ENCODE results near the gene IRGC. TPM values are rescaled to one million over a fixed set of nuclear protein-coding genes. Genes with fewer than 3 reads are reported as not detected.

Gene IRGC
- total and polyA plus RNA-seq, 9 of the 15 experiments (the other 6 are each of a cell fraction or from before 2014, with no cell fraction given), result not detected

DNA sequence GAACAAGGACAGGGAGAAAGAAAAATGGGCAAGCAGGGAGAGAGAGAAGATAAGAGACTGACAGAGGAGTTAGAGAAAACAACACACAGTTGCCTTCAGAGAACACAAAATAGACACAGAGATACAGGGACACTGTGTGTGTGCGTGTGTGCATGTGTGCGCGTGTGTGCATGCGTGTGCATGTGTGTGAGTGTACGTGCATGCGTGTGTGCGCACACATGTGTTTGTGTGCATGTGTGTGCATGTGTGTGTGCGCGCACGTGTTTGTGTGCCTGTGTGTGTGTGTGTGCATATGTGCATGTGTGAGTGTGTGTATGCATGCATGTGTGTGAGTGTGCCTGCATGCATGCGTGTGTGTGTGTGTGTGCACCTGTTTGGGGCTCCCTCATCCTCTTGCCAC, 40.0 kb upstream of the IRGC start:
- ATAC-seq, result no peak
- Histone ChIP-seq H3K9me1 (ENCODE audit: control insufficient read depth, insufficient read depth, low read length) (no peaks in the 10 kb centered on the region), H3K27me3 (ENCODE audit: control insufficient read depth in 2 of 2, insufficient read depth in 2 of 2, low read length in 2 of 2) (no peaks in the 10 kb centered on the region), H3K27ac (ENCODE audit: extremely low read depth, low read depth, low read length) (no peak overlapping the region), H3K79me2 (ENCODE audit: control insufficient read depth, insufficient read depth, low read length) (no peaks in the 10 kb centered on the region), H3K4me3 (no peak overlapping the region), H2AFZ (ENCODE audit: low read depth, low read length) (no peak overlapping the region), H3K4me2 (ENCODE audit: insufficient read depth, low read length) (no peak overlapping the region), H3K36me3 (ENCODE audit: control insufficient read depth, insufficient read depth, low read length) (no peaks in the 10 kb centered on the region), H3K4me1 (replicated peaks in 1 of 2; ENCODE audit: control insufficient read depth in 2 of 2, insufficient read depth in 2 of 2, low read length in 2 of 2) (peaks cover 23 to 26% of the 10 kb centered on the region in 2 experiments), H3K9me3 (replicated peaks; ENCODE audit: control insufficient read depth, insufficient read depth, low read depth, low read length) (no peaks in the 10 kb centered on the region), H4K20me1 (replicated peaks; ENCODE audit: control insufficient read depth, insufficient read depth, low read length) (no peaks in the 10 kb centered on the region), H3K9ac (ENCODE audit: insufficient read depth in 1 of 2, low read depth in 2 of 2, low read length in 2 of 2) (no peak overlapping the region)
- POLR2A ChIA-PET, result interaction anchor here (0.8 kb wide), 1 partner anchor 41 kb away, joined by 3 read pairs; no protein-coding TSS in a partner anchor
- intact Hi-C loops (cut with micrococcal nuclease), result no loop called here
- CTCF ChIA-PET (ENCODE audit: low intra/inter-chr PET ratio), result no interaction called here
- DNase-seq (ENCODE audit: extremely low read depth in 1 of 4, low spot score in 3 of 4), result no peak
- TF ChIP-seq FOXJ3 (CRISPR knock-in tag; IDR thresholded peaks at IDR 0.05) (no peak), CBX5 (IDR thresholded peaks at IDR 0.05; ENCODE audit: borderline replicate concordance, low read depth) (0 out of 2 replicates have a peak, but pooled peaks have one; percentile 24), ZNF740 (CRISPR knock-in tag; IDR thresholded peaks at IDR 0.05) (peak; percentile 56), ZNF740 (tag; IDR thresholded peaks at IDR 0.05) (no peak), ZNF551 (CRISPR knock-in tag; IDR thresholded peaks at IDR 0.05) (no peak), PHF20 (IDR thresholded peaks at IDR 0.05; ENCODE audit: partially characterized antibody) (peak; percentile 10), HNRNPLL (IDR thresholded peaks at IDR 0.05; ENCODE audit: low read depth, low read length, poor library complexity, severe bottlenecking) (no peak), HDAC3 (IDR thresholded peaks at IDR 0.05; ENCODE audit: borderline replicate concordance, partially characterized antibody) (no peak), PKNOX1 (IDR thresholded peaks at IDR 0.05) (no peak), RBM17 (IDR thresholded peaks at IDR 0.05; ENCODE audit: borderline replicate concordance, low read depth, low read length) (no peak), ASH1L (IDR thresholded peaks at IDR 0.05; ENCODE audit: borderline replicate concordance, low read depth, partially characterized antibody) (no peak), MITF (IDR thresholded peaks at IDR 0.05) (no peak)
- TF ChIP-seq, protein P1, sequence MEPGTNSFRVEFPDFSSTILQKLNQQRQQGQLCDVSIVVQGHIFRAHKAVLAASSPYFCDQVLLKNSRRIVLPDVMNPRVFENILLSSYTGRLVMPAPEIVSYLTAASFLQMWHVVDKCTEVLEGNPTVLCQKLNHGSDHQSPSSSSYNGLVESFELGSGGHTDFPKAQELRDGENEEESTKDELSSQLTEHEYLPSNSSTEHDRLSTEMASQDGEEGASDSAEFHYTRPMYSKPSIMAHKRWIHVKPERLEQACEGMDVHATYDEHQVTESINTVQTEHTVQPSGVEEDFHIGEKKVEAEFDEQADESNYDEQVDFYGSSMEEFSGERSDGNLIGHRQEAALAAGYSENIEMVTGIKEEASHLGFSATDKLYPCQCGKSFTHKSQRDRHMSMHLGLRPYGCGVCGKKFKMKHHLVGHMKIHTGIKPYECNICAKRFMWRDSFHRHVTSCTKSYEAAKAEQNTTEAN (CRISPR knock-in tag; IDR thresholded peaks at IDR 0.05), result peak; percentile 88
- BruUV-seq (replicated peaks), result no TSS peak
- WGBS (ENCODE audit: insufficient coverage, low coverage, missing lambda C conversion rate), result 62% methylated on average over 6 of the region's 11 CpGs
- FAIRE-seq, result no peak
- in situ Hi-C loops (cut with MboI), result no loop called here

All from K562 (cell line).